ENCODE data around the gene OXGR1.

OXGR1 gene

DNA sequence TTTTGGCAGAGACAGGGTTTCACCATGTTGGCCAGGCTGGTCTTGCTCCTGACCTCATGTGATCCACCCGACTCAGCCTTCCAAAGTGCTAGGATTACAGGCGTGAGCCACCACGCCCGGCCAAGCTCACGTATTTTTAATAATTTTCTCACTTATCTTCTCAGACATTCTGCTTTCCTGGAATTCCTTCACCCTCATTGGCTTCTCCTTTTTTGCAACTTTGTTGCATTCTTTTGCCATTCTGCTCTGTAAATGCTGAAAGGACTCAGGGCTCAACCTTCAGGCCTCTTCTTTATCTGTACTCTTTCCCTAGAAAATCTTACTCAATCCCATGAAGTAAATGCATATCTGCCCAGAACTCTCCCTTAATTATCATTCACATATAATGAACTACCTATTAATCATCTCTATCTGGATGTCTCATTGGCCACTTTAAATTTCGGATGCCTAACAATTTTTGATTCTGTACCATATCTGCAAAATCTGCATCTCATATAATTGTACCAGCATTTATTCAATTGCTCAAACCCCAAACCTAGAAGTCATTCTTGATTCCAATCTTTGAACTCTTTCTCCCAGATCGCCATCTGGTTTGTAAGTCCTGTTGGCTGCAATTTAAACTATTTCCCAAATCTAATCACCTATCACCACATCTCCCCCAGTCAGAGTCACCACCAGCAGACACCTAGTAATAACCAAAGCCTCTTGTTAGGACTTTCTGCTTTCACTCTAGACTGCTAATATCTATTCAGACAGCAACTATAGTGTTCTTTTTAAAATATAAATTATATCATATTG is 18.2 kb upstream of the OXGR1 start:
- no peaks in the 10 kb centered on the region for H3K9me3 ChIP-seq (ENCODE audit: insufficient read depth, low read length)
- H3K4me1 ChIP-seq (ENCODE audit: low read length): peaks cover 12% of the 10 kb centered on the region
- H3K4me2 ChIP-seq (ENCODE audit: low read length): no peak overlapping the region
- no peak overlapping the region for H3K9ac ChIP-seq (ENCODE audit: low read length)
- H3K4me3 ChIP-seq (ENCODE audit: low read length): no peak overlapping the region
- H3K36me3 ChIP-seq (replicated peaks; ENCODE audit: low read depth, low read length): no peaks in the 10 kb centered on the region
- H2AFZ ChIP-seq (ENCODE audit: low read depth, low read length): no peak overlapping the region
- H3K27ac ChIP-seq (ENCODE audit: low read length): no peak overlapping the region
- H3K27me3 ChIP-seq (ENCODE audit: low read depth, low read length): peaks cover 37% of the 10 kb centered on the region
- H3K79me2 ChIP-seq (ENCODE audit: low read length): no peaks in the 10 kb centered on the region
- TF ChIP-seq, protein P1, sequence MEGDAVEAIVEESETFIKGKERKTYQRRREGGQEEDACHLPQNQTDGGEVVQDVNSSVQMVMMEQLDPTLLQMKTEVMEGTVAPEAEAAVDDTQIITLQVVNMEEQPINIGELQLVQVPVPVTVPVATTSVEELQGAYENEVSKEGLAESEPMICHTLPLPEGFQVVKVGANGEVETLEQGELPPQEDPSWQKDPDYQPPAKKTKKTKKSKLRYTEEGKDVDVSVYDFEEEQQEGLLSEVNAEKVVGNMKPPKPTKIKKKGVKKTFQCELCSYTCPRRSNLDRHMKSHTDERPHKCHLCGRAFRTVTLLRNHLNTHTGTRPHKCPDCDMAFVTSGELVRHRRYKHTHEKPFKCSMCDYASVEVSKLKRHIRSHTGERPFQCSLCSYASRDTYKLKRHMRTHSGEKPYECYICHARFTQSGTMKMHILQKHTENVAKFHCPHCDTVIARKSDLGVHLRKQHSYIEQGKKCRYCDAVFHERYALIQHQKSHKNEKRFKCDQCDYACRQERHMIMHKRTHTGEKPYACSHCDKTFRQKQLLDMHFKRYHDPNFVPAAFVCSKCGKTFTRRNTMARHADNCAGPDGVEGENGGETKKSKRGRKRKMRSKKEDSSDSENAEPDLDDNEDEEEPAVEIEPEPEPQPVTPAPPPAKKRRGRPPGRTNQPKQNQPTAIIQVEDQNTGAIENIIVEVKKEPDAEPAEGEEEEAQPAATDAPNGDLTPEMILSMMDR (IDR thresholded peaks at IDR 0.05; ENCODE audit: low read depth, low read length): no peak
- no peak for TF ChIP-seq EZH2phosphoT487 (IDR thresholded peaks at IDR 0.05; ENCODE audit: low read depth)
- no peaks in the 10 kb centered on the region for H4K20me1 ChIP-seq (ENCODE audit: insufficient read depth, low read length)

- Histone ChIP-seq H4K20me1 (ENCODE audit: insufficient read depth, low read length) (no peaks in the 10 kb centered on the region), H3K4me3 (ENCODE audit: low read length) (no peak overlapping the region), H3K27ac (ENCODE audit: low read length) (no peak overlapping the region), H3K4me1 (ENCODE audit: low read length) (peaks cover 12% of the 10 kb centered on the region), H3K9ac (ENCODE audit: low read length) (no peak overlapping the region), H3K27me3 (ENCODE audit: low read depth, low read length) (peaks cover 36% of the 10 kb centered on the region), H2AFZ (ENCODE audit: low read depth, low read length) (no peak overlapping the region), H3K4me2 (ENCODE audit: low read length) (no peak overlapping the region), H3K79me2 (ENCODE audit: low read length) (no peaks in the 10 kb centered on the region), H3K36me3 (replicated peaks; ENCODE audit: low read depth, low read length) (no peaks in the 10 kb centered on the region), H3K9me3 (ENCODE audit: insufficient read depth, low read length) (no peaks in the 10 kb centered on the region)
- TF ChIP-seq, protein P1 (IDR thresholded peaks at IDR 0.05; ENCODE audit: low read depth, low read length): no peak
- no peak for TF ChIP-seq EZH2phosphoT487 (IDR thresholded peaks at IDR 0.05; ENCODE audit: low read depth)
These were observed 17.3 kb upstream of the OXGR1 start for GRCh38 chr13:97011446-97012131.

DNA sequence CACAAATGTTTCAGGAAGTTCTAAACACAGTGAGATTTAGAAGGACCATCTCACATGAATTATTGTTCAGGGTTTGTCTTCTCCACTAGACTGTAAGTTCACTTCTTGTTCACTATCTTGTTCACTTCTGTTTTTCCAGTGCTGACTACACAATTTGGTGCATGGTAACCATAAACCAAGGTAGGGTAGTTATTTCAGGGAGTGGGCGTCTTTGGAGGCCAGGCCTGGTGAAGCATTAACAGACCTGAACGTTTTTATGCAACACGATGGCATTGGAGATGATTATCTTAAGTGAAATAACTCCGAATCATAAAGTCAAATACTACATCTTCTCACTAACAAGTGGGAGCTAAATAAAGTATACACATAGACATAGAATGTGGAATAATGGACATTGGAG is 14.4 kb upstream of the OXGR1 start:
- no peak overlapping the region for H3K4me2 ChIP-seq (ENCODE audit: low read length)
- no peaks in the 10 kb centered on the region for H4K20me1 ChIP-seq (ENCODE audit: insufficient read depth, low read length)
- H3K4me1 ChIP-seq (ENCODE audit: low read length): no peaks in the 10 kb centered on the region
- peaks cover 22% of the 10 kb centered on the region for H3K27me3 ChIP-seq (ENCODE audit: low read depth, low read length)
- H3K9ac ChIP-seq (ENCODE audit: low read length): no peak overlapping the region
- no peaks in the 10 kb centered on the region for H3K9me3 ChIP-seq (ENCODE audit: insufficient read depth, low read length)
- TF ChIP-seq EZH2phosphoT487 (IDR thresholded peaks at IDR 0.05; ENCODE audit: low read depth): no peak
- TF ChIP-seq, protein P1 (IDR thresholded peaks at IDR 0.05; ENCODE audit: low read depth, low read length): no peak
- H3K27ac ChIP-seq (ENCODE audit: low read length): no peak overlapping the region
- no peak overlapping the region for H3K4me3 ChIP-seq (ENCODE audit: low read length)
- H2AFZ ChIP-seq (ENCODE audit: low read depth, low read length): no peak overlapping the region
- no peaks in the 10 kb centered on the region for H3K79me2 ChIP-seq (ENCODE audit: low read length)
- no peaks in the 10 kb centered on the region for H3K36me3 ChIP-seq (replicated peaks; ENCODE audit: low read depth, low read length)

DNA sequence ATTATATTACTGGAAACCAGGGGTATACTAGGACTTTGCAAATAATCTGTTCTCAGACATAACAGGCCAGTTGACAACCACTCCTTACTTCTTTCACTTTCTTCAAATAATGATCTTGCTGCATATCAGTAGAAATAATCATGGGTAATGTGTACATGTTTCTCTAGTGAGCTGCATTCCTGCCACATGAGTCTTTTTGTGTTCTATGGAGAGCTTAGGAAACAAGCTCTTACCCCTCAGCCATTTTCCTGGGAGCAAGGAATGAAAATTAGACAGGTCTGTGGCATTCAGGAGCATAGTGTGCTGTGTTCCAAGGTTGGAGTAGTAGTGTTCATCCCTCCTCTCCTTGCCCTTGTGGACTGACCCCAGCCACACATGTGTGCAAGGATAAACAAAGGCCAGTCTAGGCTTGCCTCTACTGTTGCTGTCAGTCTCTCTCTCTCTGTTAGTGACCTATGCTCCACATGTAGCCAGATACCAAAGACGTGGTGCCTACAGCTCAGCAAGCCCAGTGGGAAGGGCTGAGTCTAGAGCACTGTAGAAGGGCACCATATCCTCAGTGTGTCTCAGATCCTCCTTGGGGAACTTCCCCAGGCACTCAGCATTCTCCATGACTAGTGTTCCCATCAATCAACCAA is 11.5 kb upstream of the OXGR1 start:
- no peak overlapping the region for H2AFZ ChIP-seq (ENCODE audit: low read depth, low read length)
- no peak overlapping the region for H3K27ac ChIP-seq (ENCODE audit: low read length)
- no peaks in the 10 kb centered on the region for H3K79me2 ChIP-seq (ENCODE audit: low read length)
- no peaks in the 10 kb centered on the region for H3K36me3 ChIP-seq (replicated peaks; ENCODE audit: low read depth, low read length)
- no peaks in the 10 kb centered on the region for H3K9me3 ChIP-seq (ENCODE audit: insufficient read depth, low read length)
- H3K9ac ChIP-seq (ENCODE audit: low read length): no peak overlapping the region
- H3K4me1 ChIP-seq (ENCODE audit: low read length): peaks cover 3% of the 10 kb centered on the region; the same call in 1 of the 2 replicates
- peaks cover 14% of the 10 kb centered on the region for H3K27me3 ChIP-seq (ENCODE audit: low read depth, low read length)
- no peak overlapping the region for H3K4me2 ChIP-seq (ENCODE audit: low read length)
- TF ChIP-seq, protein P1 (IDR thresholded peaks at IDR 0.05; ENCODE audit: low read depth, low read length): no peak
- TF ChIP-seq EZH2phosphoT487 (IDR thresholded peaks at IDR 0.05; ENCODE audit: low read depth): no peak
- no peaks in the 10 kb centered on the region for H4K20me1 ChIP-seq (ENCODE audit: insufficient read depth, low read length)
- no peak overlapping the region for H3K4me3 ChIP-seq (ENCODE audit: low read length)

Measured in OCI-LY3 (cell line).